ENCODE data around the gene BPHL. TPM values are rescaled to one million over a fixed set of nuclear protein-coding genes. Genes with fewer than 3 reads are reported as not detected.
"Not testable (repeated sequence)": the region's sequence is repeated elsewhere in the genome, so short reads cannot be mapped to it uniquely, and the experiment has no call there.

Gene BPHL
- total RNA-seq, 1 donor from 2014 or later: 15.5 TPM

GRCh38 chr6:3164388-3164787, 45.9 kb downstream of the BPHL start:
- Histone ChIP-seq H3K36me3 (no peaks in the 10 kb centered on the region), H3K4me1 (peaks cover 36% of the 10 kb centered on the region), H3K9me3 (replicated peaks) (no peaks in the 10 kb centered on the region), H3K27me3 (ENCODE audit: low read depth) (no peaks in the 10 kb centered on the region), H3K27ac (replicated peaks) (no peak overlapping the region), H3K4me3 (no peak overlapping the region)
- no peak for TF ChIP-seq CTCF (IDR thresholded peaks at IDR 0.05; ENCODE audit: borderline replicate concordance)
- DNase-seq: no peak
- intact Hi-C loops (cut with micrococcal nuclease): no loop called here

- H3K27me3 ChIP-seq (ENCODE audit: low read depth): no peaks in the 10 kb centered on the region
- no peaks in the 10 kb centered on the region for H3K36me3 ChIP-seq
- peaks cover 25% of the 10 kb centered on the region for H3K4me1 ChIP-seq
- H3K4me3 ChIP-seq: no peak overlapping the region
- intact Hi-C loops (cut with micrococcal nuclease): no loop called here
- no peak for DNase-seq
- H3K27ac ChIP-seq (replicated peaks): peak overlapping the region; percentile 77
- H3K9me3 ChIP-seq (replicated peaks): no peaks in the 10 kb centered on the region
- TF ChIP-seq CTCF (IDR thresholded peaks at IDR 0.05; ENCODE audit: borderline replicate concordance): no peak
Measured at GRCh38 chr6:3165631-3166534, 47.4 kb downstream of the BPHL start.

- H3K36me3 ChIP-seq; H3K27me3 ChIP-seq (ENCODE audit: low read depth); DNase-seq; intact Hi-C loops (cut with micrococcal nuclease); H3K4me3 ChIP-seq; H3K9me3 ChIP-seq (replicated peaks): not testable (repeated sequence)
- Histone ChIP-seq H3K4me1 (peaks cover 25% of the 10 kb centered on the region), H3K27ac (replicated peaks) (peak overlapping the region; percentile 77)
Measured at GRCh38 chr6:3166535-3167225, 48.2 kb downstream of the BPHL start.

- H3K9me3 ChIP-seq (replicated peaks); H3K27me3 ChIP-seq (ENCODE audit: low read depth); intact Hi-C loops (cut with micrococcal nuclease); H3K36me3 ChIP-seq; H3K4me3 ChIP-seq; DNase-seq; H3K27ac ChIP-seq (replicated peaks): not testable (repeated sequence)
- H3K4me1 ChIP-seq: peaks cover 20% of the 10 kb centered on the region
Measured at GRCh38 chr6:3168046-3168445, 49.5 kb downstream of the BPHL start.

- H3K36me3 ChIP-seq; H3K27me3 ChIP-seq (ENCODE audit: low read depth); H3K4me3 ChIP-seq; DNase-seq; intact Hi-C loops (cut with micrococcal nuclease); H3K27ac ChIP-seq (replicated peaks); H3K9me3 ChIP-seq (replicated peaks); H3K4me1 ChIP-seq: not testable (repeated sequence)
Measured at GRCh38 chr6:3170676-3171075, 52.2 kb downstream of the BPHL start.

- H3K4me3 ChIP-seq; H3K27ac ChIP-seq (replicated peaks); H3K4me1 ChIP-seq; intact Hi-C loops (cut with micrococcal nuclease); DNase-seq; H3K27me3 ChIP-seq (ENCODE audit: low read depth); H3K36me3 ChIP-seq; H3K9me3 ChIP-seq (replicated peaks): not testable (repeated sequence)
Measured at GRCh38 chr6:3171313-3172175, 53.0 kb downstream of the BPHL start.

- DNase-seq; intact Hi-C loops (cut with micrococcal nuclease); H3K27me3 ChIP-seq (ENCODE audit: low read depth); H3K4me1 ChIP-seq; H3K36me3 ChIP-seq; H3K4me3 ChIP-seq; H3K27ac ChIP-seq (replicated peaks); H3K9me3 ChIP-seq (replicated peaks): not testable (repeated sequence)
Measured at GRCh38 chr6:3172789-3173188, 54.3 kb downstream of the BPHL start.

GRCh38 chr6:3173636-3174089, 55.2 kb downstream of the BPHL start:
- H3K36me3 ChIP-seq; H3K27me3 ChIP-seq (ENCODE audit: low read depth); H3K9me3 ChIP-seq (replicated peaks); DNase-seq; H3K27ac ChIP-seq (replicated peaks); H3K4me1 ChIP-seq; H3K4me3 ChIP-seq; intact Hi-C loops (cut with micrococcal nuclease): not testable (repeated sequence)
